Right lung (tissue), 5 donors: ENCODE results near the gene TMEM43. TPM values are rescaled to one million over a fixed set of nuclear protein-coding genes. Genes with fewer than 3 reads are reported as not detected.

ENCODE experiments used
- DNase-seq, 2 donors: peaks; one replicate each; pipeline ENCODE4 v3.0.0-alpha.2; 2013
- polyA plus RNA-seq, 5 donors: library from polyadenylated mRNA; unstranded; fragments of 120-200 nt; gene quantifications; one replicate each; pipeline versions ENCODE4 v1.2.1 to v1.2.3, GENCODE V29; 2013; ENCODE audit warnings: inconsistent platforms in 1 of 5, low replicate concordance in 1 of 5; ENCODE audit not compliant: insufficient read length in 5 of 5, insufficient read depth in 1 of 5

The TMEM43 gene
- polyA plus RNA-seq, 5 donors: 61.5 to 65.8 (median 62.1) TPM

- no peak for DNase-seq
Measured at GRCh38 chr3:14172496-14172895, 47.6 kb downstream of the TMEM43 start.

- no peak for DNase-seq
Measured at GRCh38 chr3:14174483-14174882, 49.6 kb downstream of the TMEM43 start.

DNA sequence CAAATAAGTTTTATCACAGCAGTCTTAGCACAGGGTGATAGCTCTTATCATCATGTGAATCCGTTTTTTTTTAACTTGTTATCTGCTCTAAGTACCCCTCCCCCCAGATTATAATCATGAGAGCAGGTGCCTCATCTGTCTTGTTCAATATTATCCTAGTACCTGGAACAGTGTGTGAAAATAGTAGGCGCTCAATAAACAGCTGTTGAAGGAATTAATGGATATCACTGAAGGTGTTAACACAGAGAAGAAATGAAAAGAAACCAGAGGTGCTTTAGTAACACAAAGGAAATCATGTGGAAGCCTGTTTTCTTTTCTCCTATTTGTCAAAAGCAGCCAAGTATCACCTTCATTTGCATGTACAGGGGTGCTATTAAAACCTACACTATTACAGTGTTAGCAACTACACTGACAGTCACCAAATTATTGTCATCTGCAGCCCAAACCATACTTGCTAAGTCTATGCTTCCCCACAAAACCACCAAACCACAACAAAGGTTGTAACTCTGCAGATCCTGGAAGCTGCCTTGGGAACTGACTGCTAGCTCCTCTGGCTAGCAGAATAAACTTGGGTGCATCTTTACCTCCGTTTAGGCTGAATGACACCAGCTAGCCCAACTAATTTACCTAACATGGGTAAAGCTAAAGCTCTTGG, 50.7 kb downstream of the TMEM43 start:
- DNase-seq: no peak

DNA sequence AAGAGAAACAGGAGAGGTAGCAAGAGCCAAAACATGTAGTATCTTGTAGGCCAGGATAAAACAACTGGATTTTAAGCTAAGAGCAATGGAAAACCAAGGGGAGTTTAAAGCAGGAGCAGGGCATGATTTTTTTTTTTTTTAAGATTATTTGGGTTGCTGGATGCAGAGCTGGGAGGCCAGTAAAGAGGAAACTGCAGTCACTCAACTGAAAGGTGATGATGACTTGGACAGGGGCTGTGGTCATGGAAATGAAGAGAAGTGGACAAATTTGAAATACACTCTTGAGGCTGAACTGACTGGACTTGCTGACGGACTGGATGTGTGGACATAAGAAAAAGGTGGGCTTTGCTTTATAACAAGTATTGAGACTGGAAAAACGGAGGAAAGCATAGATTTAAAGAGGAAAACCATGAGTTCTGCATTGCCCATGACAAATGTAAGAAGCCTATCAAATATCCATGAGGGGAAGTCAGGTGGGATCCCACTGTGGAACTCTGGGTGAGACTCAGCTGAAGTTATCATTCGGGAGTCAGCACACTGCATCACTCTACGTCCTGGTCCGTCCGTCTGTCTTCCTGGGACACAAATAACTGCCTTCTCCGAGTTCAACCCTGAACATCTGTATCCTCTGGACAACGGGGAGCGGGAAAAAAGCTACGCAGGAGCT, 52.9 kb downstream of the TMEM43 start:
- no peak for DNase-seq

- DNase-seq: peak; percentile 98 to 99
Measured at GRCh38 chr3:14178247-14179113, 53.6 kb downstream of the TMEM43 start, which contains the start of the genes LSM3 and XPC. LSM3 (plus strand) TSS chr3:14178817; CDS start chr3:14178861, 44 bp downstream. XPC (minus strand) TSS chr3:14178601; CDS start chr3:14178568, 33 bp downstream.

DNA sequence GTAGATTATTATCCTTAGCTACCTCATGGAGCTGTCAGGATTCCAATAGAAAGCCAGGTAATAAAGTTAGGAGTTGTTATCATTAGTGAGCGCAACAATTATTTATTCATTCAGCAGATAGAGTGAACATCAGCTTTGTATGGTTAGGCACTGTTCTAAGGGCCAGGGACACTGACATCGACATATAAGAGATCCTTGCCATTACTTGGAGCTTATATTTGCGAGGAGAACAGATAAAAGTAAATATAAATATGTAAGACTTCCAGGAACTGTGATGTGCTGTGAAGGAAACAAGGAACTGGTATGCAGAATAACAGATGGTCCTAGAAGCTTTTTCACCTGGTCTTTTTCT, 54.2 kb downstream of the TMEM43 start:
- no peak for DNase-seq

GRCh38 chr3:14179795-14180194, 54.9 kb downstream of the TMEM43 start:
- no peak for DNase-seq

DNA sequence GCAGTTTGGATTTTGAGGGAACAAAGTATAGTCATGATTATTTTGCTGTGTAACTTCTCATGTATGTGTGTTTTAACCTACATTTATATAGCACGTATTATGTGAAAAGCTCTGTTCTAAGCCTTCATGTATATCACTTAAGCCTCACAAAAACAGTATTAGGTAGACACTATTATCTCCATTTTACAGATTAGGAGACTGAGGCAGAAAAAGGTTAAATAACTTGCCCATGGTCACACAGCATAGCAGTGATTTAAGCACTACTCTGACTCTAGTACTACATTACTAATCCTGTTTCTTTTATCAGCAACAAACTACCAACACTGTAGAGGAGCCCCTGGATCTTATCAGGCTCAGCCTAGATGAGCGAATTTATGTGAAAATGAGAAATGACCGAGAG, 56.4 kb downstream of the TMEM43 start:
- no peak for DNase-seq

- no peak for DNase-seq
Measured at GRCh38 chr3:14183015-14183577, 58.2 kb downstream of the TMEM43 start.

DNA sequence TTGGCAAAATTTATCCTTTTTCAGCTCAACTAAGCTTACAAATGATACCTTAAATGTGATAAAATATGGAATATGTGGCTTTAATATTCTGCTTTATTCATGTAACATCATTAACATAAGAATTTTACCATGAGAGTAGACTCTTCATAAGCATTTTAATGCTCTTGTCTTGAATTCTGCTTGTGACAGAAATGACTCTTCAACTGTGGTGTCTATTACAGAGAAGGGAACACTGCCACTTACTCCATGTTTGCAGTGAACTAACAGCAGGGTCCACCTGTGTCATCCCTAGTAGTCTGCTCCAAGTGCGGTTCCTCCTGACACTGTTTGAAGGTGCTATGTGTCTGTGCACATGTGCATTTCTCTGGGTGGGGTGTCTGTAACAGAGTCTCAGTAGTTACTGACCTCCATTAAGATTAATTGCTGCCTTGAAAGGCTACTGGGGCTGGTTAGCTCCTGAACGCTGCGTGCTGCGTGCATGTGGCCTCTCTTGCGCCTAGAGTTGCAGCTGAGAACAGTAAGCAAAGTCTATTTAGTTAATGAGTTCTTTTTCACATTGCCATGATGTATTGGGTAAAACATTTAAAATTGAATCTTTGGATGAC, 62.1 kb downstream of the TMEM43 start:
- DNase-seq: no peak

DNA sequence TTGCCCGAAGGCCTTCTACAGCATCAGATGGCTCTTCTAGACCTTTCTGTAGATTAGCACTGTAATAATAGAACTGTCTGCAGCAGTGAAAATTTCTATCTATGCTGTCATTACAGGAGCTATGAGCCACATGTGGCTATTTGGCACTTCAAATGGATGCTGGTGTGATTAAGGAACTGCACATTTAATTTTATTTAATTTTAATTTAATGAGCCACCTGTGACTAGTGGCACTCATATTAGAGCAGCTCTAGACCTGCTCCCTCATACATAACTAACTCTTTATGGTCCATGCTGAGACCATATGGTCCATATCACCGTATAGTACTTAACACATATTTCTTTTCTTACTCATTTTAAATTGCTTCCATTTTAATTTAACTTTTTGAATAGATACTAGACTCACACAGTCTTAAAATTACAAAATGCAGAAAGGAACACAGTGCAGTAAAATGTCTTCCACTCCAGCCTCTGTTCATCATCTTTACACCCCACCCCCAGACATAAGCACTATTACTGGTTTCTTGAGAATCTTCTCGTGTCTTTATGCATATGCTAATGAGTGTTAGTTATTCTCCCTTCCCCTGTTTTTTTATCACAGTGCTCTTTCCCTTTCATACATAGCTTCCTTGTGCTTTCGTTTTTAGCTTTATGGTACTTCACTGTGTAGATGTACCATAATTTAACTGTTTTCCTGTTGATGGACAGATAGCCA, 63.3 kb downstream of the TMEM43 start:
- no peak for DNase-seq

Other genes with a start within 250 kb of the TMEM43 start
- 1 to 10 TPM in 1 of 5 donors, under 1 TPM in 4; 0.44 to 1.5 (median 0.79) TPM for gene WNT7A, start 245.0 kb upstream of the TMEM43 start, polyA plus RNA-seq
- 10 to 100 TPM; 13.0 to 14.5 (median 13.6) TPM for gene CHCHD4, start 182 bp upstream of the TMEM43 start, polyA plus RNA-seq
- 10 to 100 TPM; 35.7 to 49.5 (median 45.8) TPM for gene XPC, start 53.5 kb downstream of the TMEM43 start, polyA plus RNA-seq
- 10 to 100 TPM; 13.4 to 18.9 (median 16.2) TPM for gene LSM3, start 53.8 kb downstream of the TMEM43 start, polyA plus RNA-seq